K562 (cell line): ENCODE measurements around the gene TBXAS1. TPM values are rescaled to one million over a fixed set of nuclear protein-coding genes. Genes with fewer than 3 reads are reported as not detected.
A peak's percentile ranks its signal among the peaks of the same experiment; 100 is the strongest.

Source experiments
- ATAC-seq: fragments of 200-7000 bp; cut with Tn5 transposase; 3 replicates; pipeline ENCODE4 v1.9.1; 2020; ENCODE audit warnings: moderate library complexity
- BruUV-seq: library from RNA; stranded (reverse); fragments of 400-500 nt; replicated peaks from 2 replicates; lab custom pipeline; 2021; lab: Mats Ljungman, UMichigan
- CTCF ChIA-PET: fragments of 300-600 bp; formaldehyde crosslinking; extraction: SDS; loops from one replicate; lab custom pipeline; 2021; ENCODE audit warnings: low intra/inter-chr PET ratio; lab: Yijun Ruan, JAX
- POLR2A ChIA-PET: fragments of 300-600, 350-650 bp; sonication (Branson Sonifier 250); formaldehyde crosslinking; extraction: SDS; loops from one replicate; lab custom pipeline; 2021; ENCODE audit warnings: antibody characterized with exemption, inconsistent platforms; lab: Yijun Ruan, JAX
- DNase-seq, 4 experiments: peaks; one replicate each; pipeline versions ENCODE4 v3.0.0 to v3.0.0-alpha.2; 2011 to 2018; ENCODE audit warnings: low spot score in 3 of 4, mixed read lengths in 3 of 4; ENCODE audit errors: extremely low read depth in 1 of 4
- FAIRE-seq: peaks from 2 replicates; lab custom pipeline; 2011; peaks lifted over from hg19 to GRCh38; lab: Jason Lieb, UNC
- H2AFZ ChIP-seq: 2 replicates; pipeline ENCODE4 v1.6.0; 2011; ENCODE audit warnings: low read depth, low read length, control low read depth, inconsistent platforms
- H3K27ac ChIP-seq: fragments of 200-600 bp; 3 replicates; pipeline ENCODE4 v1.8.0; 2011; ENCODE audit warnings: low read depth, mild to moderate bottlenecking, control low read depth, inconsistent platforms, low read length, moderate library complexity, mixed read lengths; ENCODE audit errors: extremely low read depth
- H3K27me3 ChIP-seq, 2 experiments: fragments of 300-600 bp in 1 of 2; 2 replicates in 1 of 2; 3 replicates in 1 of 2; pipeline versions ENCODE4 v1.6.0 to v1.8.0; 2011; ENCODE audit warnings: inconsistent platforms in 2 of 2, low read length in 2 of 2, mild to moderate bottlenecking in 1 of 2, mixed read lengths in 1 of 2, moderate library complexity in 1 of 2; ENCODE audit not compliant: control insufficient read depth in 2 of 2, insufficient read depth in 2 of 2
- H3K36me3 ChIP-seq: fragments of 300-600 bp; 3 replicates; pipeline ENCODE4 v1.8.0; 2011; ENCODE audit warnings: mild to moderate bottlenecking, low read length, inconsistent platforms; ENCODE audit not compliant: control insufficient read depth, insufficient read depth
- H3K4me1 ChIP-seq, 2 experiments: fragments of 200-600 bp in 1 of 2; replicated peaks in 1 of 2; 2 replicates in 1 of 2; 3 replicates in 1 of 2; pipeline versions ENCODE4 v1.5.1 to v1.8.0; 2011; ENCODE audit warnings: inconsistent platforms in 2 of 2, low read length in 2 of 2, mild to moderate bottlenecking in 1 of 2, mixed read lengths in 1 of 2, moderate library complexity in 1 of 2; ENCODE audit not compliant: control insufficient read depth in 2 of 2, insufficient read depth in 2 of 2
- H3K4me2 ChIP-seq: 2 replicates; pipeline ENCODE4 v1.6.1; 2011; ENCODE audit warnings: low read length, control low read depth, inconsistent platforms, mixed read lengths; ENCODE audit not compliant: insufficient read depth
- H3K4me3 ChIP-seq: fragments of 200-600 bp; sonication (generic), shearing (Covaris generic); 2 replicates; pipeline ENCODE4 v1.5.1; 2016; ENCODE audit warnings: control low read depth, inconsistent platforms
- H3K79me2 ChIP-seq: fragments of 200-600 bp; 3 replicates; pipeline ENCODE4 v1.8.0; 2011; ENCODE audit warnings: low read length, inconsistent platforms; ENCODE audit not compliant: control insufficient read depth, insufficient read depth
- H3K9ac ChIP-seq, 2 experiments: 2 replicates each; pipeline versions ENCODE4 v1.6.0 to v1.6.1; 2011; ENCODE audit warnings: low read depth in 2 of 2, low read length in 2 of 2, control low read depth in 1 of 2, inconsistent platforms in 1 of 2, mild to moderate bottlenecking in 1 of 2, mixed read lengths in 1 of 2; ENCODE audit not compliant: insufficient read depth in 1 of 2
- H3K9me1 ChIP-seq: one replicate; pipeline ENCODE4 v1.6.0; 2011; ENCODE audit warnings: inconsistent platforms, mild to moderate bottlenecking, low read length, moderate library complexity; ENCODE audit not compliant: control insufficient read depth, insufficient read depth
- H3K9me3 ChIP-seq: replicated peaks from 2 replicates; pipeline ENCODE4 v1.5.1; 2011; ENCODE audit warnings: low read depth, low read length, inconsistent platforms; ENCODE audit not compliant: control insufficient read depth, insufficient read depth
- H4K20me1 ChIP-seq: replicated peaks from 2 replicates; pipeline ENCODE4 v1.6.1; 2011; ENCODE audit warnings: low read length, inconsistent platforms, mixed read lengths; ENCODE audit not compliant: control insufficient read depth, insufficient read depth
- BRD4 ChIP-seq: fragments of 200-600 bp; sonication (generic); IDR thresholded peaks from 2 replicates; pipeline ENCODE4 v1.6.1; 2017; ENCODE audit warnings: inconsistent platforms
- CBX2 ChIP-seq: fragments of 200-600 bp; sonication (generic); IDR thresholded peaks from one replicate; pipeline ENCODE4 v1.6.1; 2012; ENCODE audit warnings: mild to moderate bottlenecking, low read length, inconsistent platforms; ENCODE audit not compliant: insufficient read depth, poor library complexity, severe bottlenecking
- CEBPB ChIP-seq: fragments of 450-650 bp; IDR thresholded peaks from 2 replicates; pipeline ENCODE4 v1.6.1; 2016; ENCODE audit warnings: missing genetic modification characterization, missing compliant biosample characterization
- CEBPG ChIP-seq, 3 experiments: fragments of 200-800 bp in 1 of 3; sonication (Bioruptor generic) in 1 of 3; sonication (generic) in 1 of 3; formaldehyde crosslinking in 1 of 3; IDR thresholded peaks in 2 of 3; conservative IDR thresholded peaks in 1 of 3; 2 replicates each; pipeline versions ENCODE4 v1.6.1 to v1.8.0; 2016 to 2022; ENCODE audit warnings: missing compliant biosample characterization in 2 of 3, missing genetic modification characterization in 2 of 3, mild to moderate bottlenecking in 1 of 3, missing genetic modification reagents in 1 of 3
- ETS2 ChIP-seq: IDR thresholded peaks from 2 replicates; pipeline ENCODE4 v1.6.1; 2016; ENCODE audit warnings: borderline replicate concordance, missing genetic modification characterization, mild to moderate bottlenecking, moderate library complexity, missing compliant biosample characterization; ENCODE audit not compliant: poor library complexity, severe bottlenecking
- LEF1 ChIP-seq: fragments of 450-650 bp; IDR thresholded peaks from 2 replicates; pipeline ENCODE4 v1.6.1; 2016; ENCODE audit warnings: mild to moderate bottlenecking
- NFE2 ChIP-seq: IDR thresholded peaks from 2 replicates; pipeline ENCODE4 v1.6.1; 2014; ENCODE audit warnings: antibody characterized with exemption, low read depth
- NR2C2 ChIP-seq, 2 experiments: fragments of 200-800 bp in 1 of 2; sonication (Bioruptor generic) in 1 of 2; sonication (generic) in 1 of 2; formaldehyde crosslinking in 1 of 2; IDR thresholded peaks; 2 replicates each; pipeline versions ENCODE4 v1.6.1 to v1.8.0; 2016 to 2022; ENCODE audit warnings: mild to moderate bottlenecking in 1 of 2, missing compliant biosample characterization in 1 of 2, missing genetic modification characterization in 1 of 2, missing genetic modification reagents in 1 of 2
- PHF21A ChIP-seq: fragments of 450-650 bp; IDR thresholded peaks from 2 replicates; pipeline ENCODE4 v1.6.1; 2017; ENCODE audit warnings: low read depth, borderline replicate concordance
- SP1 ChIP-seq: sonication (generic); formaldehyde crosslinking; IDR thresholded peaks from 2 replicates; pipeline ENCODE4 v1.8.1; 2022; ENCODE audit warnings: mild to moderate bottlenecking, missing genetic modification reagents
- WGBS: fragments of 100-300 bp; shearing (Covaris generic); methylation state at CpG from one replicate; pipeline ENCODE4 v1.1.6; 2016; ENCODE audit warnings: low coverage, mixed read lengths; ENCODE audit not compliant: insufficient coverage; ENCODE audit errors: missing lambda C conversion rate; 5-methylcytosine and 5-hydroxymethylcytosine counted together
- in situ Hi-C: fragments of 300-500 bp; cut with MboI; formaldehyde crosslinking; loops from 4 replicates; pipeline ENCODE4 v1.15.0; 2018; ENCODE audit warnings: inconsistent platforms, mixed read lengths
- intact Hi-C: fragments of 100-400 bp; cut with micrococcal nuclease; formaldehyde crosslinking; loops from 2 replicates; pipeline ENCODE4 v1.14.2; 2022
- polyA plus RNA-seq, 8 experiments: library from polyadenylated mRNA; depleted of rRNA in 4 of 8; stranded (reverse) in 5 of 8; unstranded in 3 of 8; fragments of >200 nt; fragmentation: Nextera tagmentation in 2 of 8; fragmentation: Illumina TruSeq in 1 of 8; extraction: Ambion mirVana in 2 of 8; extraction: Trizol in 1 of 8; gene quantifications; 2 replicates each; pipeline versions ENCODE4 v1.2.1 to v1.2.3, GENCODE V29; 2011 to 2014; ENCODE audit warnings: inconsistent platforms in 1 of 8, missing spikeins in 1 of 8
- total RNA-seq, 7 experiments: library from RNA; depleted of rRNA in 6 of 7; stranded (reverse); fragments of >200 nt in 6 of 7; fragmentation: Illumina TruSeq in 2 of 7; extraction: Trizol in 2 of 7; gene quantifications; 2 replicates each; pipeline versions ENCODE4 v1.2.1 to v1.2.3, GENCODE V29; 2011 to 2021; ENCODE audit warnings: low replicate concordance in 1 of 7
- TF ChIP-seq, protein P1 (sequence below): IDR thresholded peaks from 2 replicates; pipeline ENCODE4 v1.6.1; 2011; ENCODE audit not compliant: insufficient read length; ENCODE audit errors: extremely low read depth
- TF ChIP-seq, protein P2 (sequence below): fragments of 250-450 bp; sonication (Bioruptor Pico); IDR thresholded peaks from 2 replicates; pipeline ENCODE4 v1.4.0; 2020
- TF ChIP-seq, protein P3 (sequence below): fragments of 250-450 bp; sonication (Bioruptor Pico); IDR thresholded peaks from 2 replicates; pipeline ENCODE4 v1.5.1; 2021; ENCODE audit warnings: mild to moderate bottlenecking
- TF ChIP-seq, protein P4 (sequence below): IDR thresholded peaks from 2 replicates; pipeline ENCODE4 v1.6.1; 2012; ENCODE audit warnings: low read depth, low read length, improper control_type of control experiment, borderline replicate concordance

The TBXAS1 gene
- total and polyA plus RNA-seq, 9 of the 15 experiments (the other 6 are each of a cell fraction or from before 2014, with no cell fraction given), result 1.1 to 8.3 (median 1.9) TPM

DNA sequence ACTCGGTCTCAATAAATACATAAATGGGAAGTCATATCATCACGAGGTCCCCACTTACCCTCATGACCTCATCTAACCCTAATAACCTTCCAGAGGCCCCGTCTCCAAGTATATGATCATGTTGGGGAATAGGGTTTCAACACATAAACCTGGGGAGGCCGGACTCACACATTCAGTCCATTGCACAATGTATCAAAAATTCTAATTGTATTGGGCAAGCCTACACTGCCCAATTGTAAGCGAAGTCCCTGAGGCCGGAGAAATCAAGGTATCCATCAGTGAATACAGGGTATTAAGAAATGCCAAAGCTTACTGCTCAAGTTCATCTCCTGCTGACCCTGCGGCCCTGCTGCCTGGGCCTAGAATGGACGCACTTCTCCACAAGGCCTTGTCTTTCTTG, 164.1 kb downstream of the TBXAS1 start:
- CTCF ChIA-PET, result no interaction called here
- Histone ChIP-seq H4K20me1 (no peaks in the 10 kb centered on the region), H3K27ac (no peak overlapping the region), H3K36me3 (no peaks in the 10 kb centered on the region), H3K9me3 (no peaks in the 10 kb centered on the region), H3K4me2 (no peak overlapping the region), H3K27me3 (peaks cover 0 to 14% of the 10 kb centered on the region in 2 experiments; a peak in 3 of 5 replicates), H3K79me2 (no peaks in the 10 kb centered on the region), H3K9me1 (no peaks in the 10 kb centered on the region), H2AFZ (no peak overlapping the region)
- in situ Hi-C loops, result no loop called here
- no peak for FAIRE-seq
- TF ChIP-seq, protein P1, sequence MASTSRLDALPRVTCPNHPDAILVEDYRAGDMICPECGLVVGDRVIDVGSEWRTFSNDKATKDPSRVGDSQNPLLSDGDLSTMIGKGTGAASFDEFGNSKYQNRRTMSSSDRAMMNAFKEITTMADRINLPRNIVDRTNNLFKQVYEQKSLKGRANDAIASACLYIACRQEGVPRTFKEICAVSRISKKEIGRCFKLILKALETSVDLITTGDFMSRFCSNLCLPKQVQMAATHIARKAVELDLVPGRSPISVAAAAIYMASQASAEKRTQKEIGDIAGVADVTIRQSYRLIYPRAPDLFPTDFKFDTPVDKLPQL, result no peak
- 0 out of 2 replicates have a peak, but pooled peaks have one; percentile 18 for TF ChIP-seq NR2C2 (CRISPR knock-in tag; IDR thresholded peaks at IDR 0.05)
- no peak for TF ChIP-seq NR2C2 (tag; IDR thresholded peaks at IDR 0.05)
- no peak for TF ChIP-seq CBX2
- TF ChIP-seq, protein P2, sequence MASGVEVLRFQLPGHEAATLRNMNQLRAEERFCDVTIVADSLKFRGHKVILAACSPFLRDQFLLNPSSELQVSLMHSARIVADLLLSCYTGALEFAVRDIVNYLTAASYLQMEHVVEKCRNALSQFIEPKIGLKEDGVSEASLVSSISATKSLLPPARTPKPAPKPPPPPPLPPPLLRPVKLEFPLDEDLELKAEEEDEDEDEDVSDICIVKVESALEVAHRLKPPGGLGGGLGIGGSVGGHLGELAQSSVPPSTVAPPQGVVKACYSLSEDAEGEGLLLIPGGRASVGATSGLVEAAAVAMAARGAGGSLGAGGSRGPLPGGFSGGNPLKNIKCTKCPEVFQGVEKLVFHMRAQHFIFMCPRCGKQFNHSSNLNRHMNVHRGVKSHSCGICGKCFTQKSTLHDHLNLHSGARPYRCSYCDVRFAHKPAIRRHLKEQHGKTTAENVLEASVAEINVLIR (CRISPR knock-in tag), result no peak
- no peak for TF ChIP-seq NFE2
- no peak for TF ChIP-seq CEBPG (CRISPR knock-in tag; IDR thresholded peaks at IDR 0.05)
- TF ChIP-seq CEBPG (tag; conservative IDR thresholded peaks at IDR 0.05 in 1 of 2, IDR thresholded peaks at IDR 0.05 in 1 of 2), result peak in 1 of 2 experiments; percentile 46; a peak in 1 of 4 replicates
- TF ChIP-seq BRD4, result no peak
- TF ChIP-seq SP1 (CRISPR knock-in tag), result no peak
- no peak for TF ChIP-seq PHF21A
- TF ChIP-seq LEF1, result no peak
- TF ChIP-seq, protein P3, sequence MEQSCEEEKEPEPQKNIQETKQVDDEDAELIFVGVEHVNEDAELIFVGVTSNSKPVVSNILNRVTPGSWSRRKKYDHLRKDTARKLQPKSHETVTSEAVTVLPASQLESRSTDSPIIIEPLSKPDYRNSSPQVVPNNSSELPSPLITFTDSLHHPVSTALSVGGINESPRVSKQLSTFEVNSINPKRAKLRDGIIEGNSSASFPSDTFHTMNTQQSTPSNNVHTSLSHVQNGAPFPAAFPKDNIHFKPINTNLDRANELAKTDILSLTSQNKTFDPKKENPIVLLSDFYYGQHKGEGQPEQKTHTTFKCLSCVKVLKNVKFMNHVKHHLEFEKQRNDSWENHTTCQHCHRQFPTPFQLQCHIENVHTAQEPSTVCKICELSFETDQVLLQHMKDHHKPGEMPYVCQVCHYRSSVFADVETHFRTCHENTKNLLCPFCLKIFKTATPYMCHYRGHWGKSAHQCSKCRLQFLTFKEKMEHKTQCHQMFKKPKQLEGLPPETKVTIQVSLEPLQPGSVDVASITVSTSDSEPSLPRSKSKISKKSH (CRISPR knock-in tag), result no peak
- TF ChIP-seq ETS2 (tag), result no peak
- peak; percentile 56 for TF ChIP-seq CEBPB (tag)
- TF ChIP-seq, protein P4, sequence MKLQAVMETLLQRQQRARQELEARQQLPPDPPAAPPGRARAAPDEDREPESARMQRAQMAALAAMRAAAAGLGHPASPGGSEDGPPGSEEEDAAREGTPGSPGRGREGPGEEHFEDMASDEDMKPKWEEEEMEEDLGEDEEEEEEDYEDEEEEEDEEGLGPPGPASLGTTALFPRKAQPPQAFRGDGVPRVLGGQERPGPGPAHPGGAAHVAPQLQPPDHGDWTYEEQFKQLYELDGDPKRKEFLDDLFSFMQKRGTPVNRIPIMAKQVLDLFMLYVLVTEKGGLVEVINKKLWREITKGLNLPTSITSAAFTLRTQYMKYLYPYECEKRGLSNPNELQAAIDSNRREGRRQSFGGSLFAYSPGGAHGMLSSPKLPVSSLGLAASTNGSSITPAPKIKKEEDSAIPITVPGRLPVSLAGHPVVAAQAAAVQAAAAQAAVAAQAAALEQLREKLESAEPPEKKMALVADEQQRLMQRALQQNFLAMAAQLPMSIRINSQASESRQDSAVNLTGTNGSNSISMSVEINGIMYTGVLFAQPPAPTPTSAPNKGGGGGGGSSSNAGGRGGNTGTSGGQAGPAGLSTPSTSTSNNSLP, result no peak
- TF ChIP-seq, all 486 proteins: peak for 3
- no TSS peak for BruUV-seq
- H3K4me3 ChIP-seq, result no peak overlapping the region
- WGBS, result 54% methylated on average over 8 of the region's 8 CpGs
- no peak for DNase-seq
- H3K4me1 ChIP-seq, result peaks cover 0 to 6% of the 10 kb centered on the region in 2 experiments; a peak in 3 of 5 replicates
- POLR2A ChIA-PET, result interaction anchor here (0.6 to 1.4 kb wide), 6 partner anchors 8 to 475 kb away, joined by 3 to 4 read pairs (median 4); no protein-coding TSS in a partner anchor
- ATAC-seq, result no peak
- intact Hi-C loops, result no loop called here
- no peak overlapping the region for H3K9ac ChIP-seq
